HL-60 (cell line): ENCODE measurements around the gene KRR1.
"Not testable (repeated sequence)": the region's sequence is repeated elsewhere in the genome, so short reads cannot be mapped to it uniquely, and the experiment has no call there.

Experiments
- DNase-seq, 2 experiments: peaks; one replicate each; pipeline ENCODE4 v3.0.0-alpha.2; 2010 to 2020; ENCODE audit warnings: low read depth in 1 of 2, low spot score in 1 of 2
- H3K27ac ChIP-seq: fragments of 250-450 bp; sonication (Bioruptor Pico); replicated peaks from 2 replicates; pipeline ENCODE4 v1.5.1; 2020; ENCODE audit warnings: mild to moderate bottlenecking, moderate library complexity
- H3K27me3 ChIP-seq: fragments of 250-450 bp; sonication (Bioruptor Pico); 2 replicates; pipeline ENCODE4 v1.5.1; 2021; ENCODE audit warnings: mild to moderate bottlenecking, moderate library complexity; ENCODE audit not compliant: insufficient read depth, poor library complexity, severe bottlenecking
- H3K4me3 ChIP-seq: replicated peaks from 2 replicates; pipeline ENCODE4 v1.5.1; 2011; ENCODE audit warnings: mild to moderate bottlenecking, control low read depth, low read length; ENCODE audit not compliant: insufficient read depth
- GABPA ChIP-seq: IDR thresholded peaks from 2 replicates; pipeline ENCODE4 v1.6.1; 2012; ENCODE audit warnings: low read depth
- POLR2AphosphoS5 ChIP-seq: IDR thresholded peaks from 2 replicates; pipeline ENCODE4 v1.6.1; 2012; ENCODE audit warnings: low read depth
- SPI1 ChIP-seq: IDR thresholded peaks from 2 replicates; pipeline ENCODE4 v1.6.1; 2012; ENCODE audit warnings: low read depth, mild to moderate bottlenecking, borderline replicate concordance
- TF ChIP-seq, protein P1 (sequence below): IDR thresholded peaks from 2 replicates; pipeline ENCODE4 v1.6.1; 2012; ENCODE audit warnings: low read depth; ENCODE audit not compliant: insufficient replicate concordance
- TF ChIP-seq, protein P2 (sequence below): IDR thresholded peaks from one replicate; pipeline ENCODE4 v1.5.1; 2011; ENCODE audit warnings: low read length, control low read depth, inconsistent platforms; ENCODE audit not compliant: insufficient read depth

The KRR1 gene

DNA sequence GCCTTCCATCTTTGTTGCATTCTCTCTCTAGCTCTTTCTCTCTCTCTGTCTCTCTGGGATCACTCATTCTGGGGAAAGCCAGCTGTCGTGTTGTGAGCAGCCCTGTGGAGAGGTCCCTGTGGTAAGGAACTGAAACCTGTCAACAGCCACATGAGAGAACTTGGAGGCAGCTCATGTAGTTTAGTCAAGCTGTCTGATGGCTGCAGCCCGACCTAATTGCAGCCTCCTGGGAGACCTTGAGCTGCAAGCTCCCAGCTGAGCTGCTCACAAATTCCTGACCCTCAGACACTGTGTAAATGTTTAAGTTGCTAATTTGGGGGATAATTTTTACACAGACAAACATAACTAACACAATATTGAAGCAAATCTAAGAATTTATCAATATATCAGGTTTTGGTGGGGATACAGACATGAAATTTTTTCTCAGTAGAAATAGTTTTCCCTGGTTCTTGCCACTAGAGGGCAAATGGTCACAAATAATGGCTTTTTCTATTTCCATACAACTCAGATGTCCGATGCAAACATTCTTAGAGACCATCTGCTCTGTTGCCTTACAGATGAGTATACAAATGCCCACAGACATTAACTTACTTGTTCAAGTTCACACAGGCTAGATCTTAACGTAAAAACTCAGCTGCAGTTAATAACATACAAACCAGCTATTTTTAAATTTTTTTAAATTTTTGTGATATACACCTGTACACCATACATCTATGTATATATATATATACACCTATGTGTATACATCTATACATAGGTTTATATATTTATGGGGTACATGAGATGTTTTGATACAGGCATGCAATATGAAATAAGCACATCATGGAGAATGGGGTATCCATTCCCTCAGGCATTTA lies 15.5 kb upstream of the KRR1 start:
- H3K27me3 ChIP-seq: no peaks in the 10 kb centered on the region
- no peak overlapping the region for H3K4me3 ChIP-seq
- TF ChIP-seq, protein P1, sequence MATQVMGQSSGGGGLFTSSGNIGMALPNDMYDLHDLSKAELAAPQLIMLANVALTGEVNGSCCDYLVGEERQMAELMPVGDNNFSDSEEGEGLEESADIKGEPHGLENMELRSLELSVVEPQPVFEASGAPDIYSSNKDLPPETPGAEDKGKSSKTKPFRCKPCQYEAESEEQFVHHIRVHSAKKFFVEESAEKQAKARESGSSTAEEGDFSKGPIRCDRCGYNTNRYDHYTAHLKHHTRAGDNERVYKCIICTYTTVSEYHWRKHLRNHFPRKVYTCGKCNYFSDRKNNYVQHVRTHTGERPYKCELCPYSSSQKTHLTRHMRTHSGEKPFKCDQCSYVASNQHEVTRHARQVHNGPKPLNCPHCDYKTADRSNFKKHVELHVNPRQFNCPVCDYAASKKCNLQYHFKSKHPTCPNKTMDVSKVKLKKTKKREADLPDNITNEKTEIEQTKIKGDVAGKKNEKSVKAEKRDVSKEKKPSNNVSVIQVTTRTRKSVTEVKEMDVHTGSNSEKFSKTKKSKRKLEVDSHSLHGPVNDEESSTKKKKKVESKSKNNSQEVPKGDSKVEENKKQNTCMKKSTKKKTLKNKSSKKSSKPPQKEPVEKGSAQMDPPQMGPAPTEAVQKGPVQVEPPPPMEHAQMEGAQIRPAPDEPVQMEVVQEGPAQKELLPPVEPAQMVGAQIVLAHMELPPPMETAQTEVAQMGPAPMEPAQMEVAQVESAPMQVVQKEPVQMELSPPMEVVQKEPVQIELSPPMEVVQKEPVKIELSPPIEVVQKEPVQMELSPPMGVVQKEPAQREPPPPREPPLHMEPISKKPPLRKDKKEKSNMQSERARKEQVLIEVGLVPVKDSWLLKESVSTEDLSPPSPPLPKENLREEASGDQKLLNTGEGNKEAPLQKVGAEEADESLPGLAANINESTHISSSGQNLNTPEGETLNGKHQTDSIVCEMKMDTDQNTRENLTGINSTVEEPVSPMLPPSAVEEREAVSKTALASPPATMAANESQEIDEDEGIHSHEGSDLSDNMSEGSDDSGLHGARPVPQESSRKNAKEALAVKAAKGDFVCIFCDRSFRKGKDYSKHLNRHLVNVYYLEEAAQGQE: no peak
- no peak for TF ChIP-seq POLR2AphosphoS5
- TF ChIP-seq, protein P2, sequence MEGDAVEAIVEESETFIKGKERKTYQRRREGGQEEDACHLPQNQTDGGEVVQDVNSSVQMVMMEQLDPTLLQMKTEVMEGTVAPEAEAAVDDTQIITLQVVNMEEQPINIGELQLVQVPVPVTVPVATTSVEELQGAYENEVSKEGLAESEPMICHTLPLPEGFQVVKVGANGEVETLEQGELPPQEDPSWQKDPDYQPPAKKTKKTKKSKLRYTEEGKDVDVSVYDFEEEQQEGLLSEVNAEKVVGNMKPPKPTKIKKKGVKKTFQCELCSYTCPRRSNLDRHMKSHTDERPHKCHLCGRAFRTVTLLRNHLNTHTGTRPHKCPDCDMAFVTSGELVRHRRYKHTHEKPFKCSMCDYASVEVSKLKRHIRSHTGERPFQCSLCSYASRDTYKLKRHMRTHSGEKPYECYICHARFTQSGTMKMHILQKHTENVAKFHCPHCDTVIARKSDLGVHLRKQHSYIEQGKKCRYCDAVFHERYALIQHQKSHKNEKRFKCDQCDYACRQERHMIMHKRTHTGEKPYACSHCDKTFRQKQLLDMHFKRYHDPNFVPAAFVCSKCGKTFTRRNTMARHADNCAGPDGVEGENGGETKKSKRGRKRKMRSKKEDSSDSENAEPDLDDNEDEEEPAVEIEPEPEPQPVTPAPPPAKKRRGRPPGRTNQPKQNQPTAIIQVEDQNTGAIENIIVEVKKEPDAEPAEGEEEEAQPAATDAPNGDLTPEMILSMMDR: peak; percentile 23
- DNase-seq: peak in 1 of 2 experiments; percentile 17
- H3K27ac ChIP-seq: no peak overlapping the region

DNA sequence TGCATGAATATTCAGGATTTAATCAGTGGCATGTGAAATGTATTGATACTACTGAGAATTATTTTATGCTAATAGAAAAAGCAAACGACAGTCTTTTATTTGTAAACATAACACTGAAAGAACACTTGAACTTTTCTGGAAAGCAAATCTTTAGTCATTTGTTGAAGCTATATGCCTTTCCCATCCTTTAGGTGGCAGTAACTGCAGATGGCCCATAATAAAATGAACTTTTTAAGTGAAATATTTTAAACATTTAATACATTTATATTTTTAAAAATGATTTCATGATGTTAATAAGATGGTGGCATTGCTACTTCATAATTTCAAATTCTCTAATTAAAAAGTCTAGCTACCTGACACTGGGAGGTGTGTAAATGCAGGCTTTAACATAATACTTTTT lies 13.9 kb upstream of the KRR1 start:
- no peak overlapping the region for H3K27ac ChIP-seq
- no peak overlapping the region for H3K4me3 ChIP-seq
- no peak for DNase-seq
- H3K27me3 ChIP-seq: no peaks in the 10 kb centered on the region
- no peak for TF ChIP-seq SPI1
- TF ChIP-seq POLR2AphosphoS5: no peak
- TF ChIP-seq, protein P1: no peak
- TF ChIP-seq GABPA: no peak
- TF ChIP-seq, protein P2: no peak

DNA sequence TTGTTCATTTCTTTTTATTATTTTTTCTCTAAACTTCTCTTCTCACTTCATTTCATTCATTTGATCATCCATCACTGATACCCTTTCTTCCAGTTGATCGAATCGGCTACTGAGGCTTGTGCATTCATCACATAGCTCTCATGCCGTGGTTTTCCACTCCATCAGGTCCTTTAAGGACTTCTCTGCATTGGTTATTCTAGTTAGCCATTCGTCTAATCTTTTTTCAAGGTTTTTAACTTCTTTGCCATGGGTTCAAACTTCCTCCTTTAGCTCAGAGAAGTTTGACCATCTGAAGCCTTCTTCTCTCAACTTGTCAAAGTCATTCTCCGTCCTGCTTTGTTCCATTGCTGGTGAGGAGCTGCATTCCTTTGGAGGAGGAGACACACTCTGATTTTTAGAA lies 10.7 kb upstream of the KRR1 start:
- H3K4me3 ChIP-seq, DNase-seq, H3K27ac ChIP-seq, H3K27me3 ChIP-seq: not testable (repeated sequence)

DNA sequence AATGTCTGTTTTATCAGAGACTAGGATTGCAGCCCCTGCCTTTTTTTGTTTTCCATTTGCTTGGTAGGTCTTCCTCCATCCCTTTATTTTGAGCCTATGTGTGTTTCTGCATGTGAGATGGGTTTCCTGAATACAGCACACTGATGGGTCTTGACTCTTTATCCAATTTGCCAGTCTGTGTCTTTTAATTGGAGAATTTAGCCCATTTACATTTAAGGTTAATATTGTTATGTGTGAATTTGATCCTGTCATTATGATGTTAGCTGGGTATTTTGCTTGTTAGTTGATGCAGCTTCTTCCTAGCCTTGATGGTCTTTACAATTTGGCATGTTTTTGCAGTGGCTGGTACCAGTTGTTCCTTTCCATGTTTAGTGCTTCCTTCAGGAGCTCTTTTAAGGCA lies 9.8 kb upstream of the KRR1 start:
- H3K4me3 ChIP-seq, H3K27me3 ChIP-seq, H3K27ac ChIP-seq, DNase-seq: not testable (repeated sequence)

DNA sequence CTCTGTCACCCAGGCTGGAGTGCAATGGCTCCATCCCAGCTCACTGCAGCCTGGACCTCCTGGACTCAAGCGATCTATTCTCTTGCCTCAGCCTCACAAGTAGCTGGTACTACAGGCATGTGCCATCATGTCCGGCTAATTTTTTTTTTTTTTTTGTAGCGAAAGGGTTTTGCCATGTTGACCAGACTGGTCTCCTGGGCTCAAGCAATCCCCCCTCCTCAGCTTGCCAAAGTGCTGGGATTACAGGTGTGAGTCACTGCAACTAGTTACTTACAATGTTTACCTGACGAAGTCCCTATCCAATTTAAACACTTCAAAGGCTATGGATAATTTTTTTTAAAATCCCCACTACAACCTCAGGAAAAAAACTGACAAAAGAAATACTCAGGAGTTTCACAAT lies 1.8 kb downstream of the KRR1 start:
- Histone ChIP-seq H3K27ac (no peak overlapping the region; the same call in 1 of the 2 replicates), H3K27me3 (no peaks in the 10 kb centered on the region), H3K4me3 (no peak overlapping the region)
- TF ChIP-seq POLR2AphosphoS5 (no peak), SPI1 (no peak), GABPA (no peak)
- TF ChIP-seq, protein P2: no peak
- TF ChIP-seq, protein P1: no peak
- no peak for DNase-seq
